HG03432 (cell line): ENCODE measurements around the gene CDK4.
"Not testable (repeated sequence)": the region's sequence is repeated elsewhere in the genome, so short reads cannot be mapped to it uniquely, and the experiment has no call there.

Source experiments
- ATAC-seq: cut with Tn5 transposase; IDR thresholded peaks from one replicate; pipeline ENCODE4 v1.9.1; 2021; ENCODE audit warnings: mild to moderate bottlenecking, moderate library complexity; ENCODE audit not compliant: unreplicated experiment

The CDK4 gene

GRCh38 chr12:57715036-57715748 lies 36.9 kb downstream of the CDK4 start:
- ATAC-seq: not testable (repeated sequence)

GRCh38 chr12:57713209-57713608 lies 38.9 kb downstream of the CDK4 start:
- ATAC-seq: no peak

GRCh38 chr12:57712701-57713100 lies 39.4 kb downstream of the CDK4 start:
- ATAC-seq: no peak

GRCh38 chr12:57708296-57708695 lies 43.8 kb downstream of the CDK4 start:
- ATAC-seq: no peak

- no peak for ATAC-seq
Measured at GRCh38 chr12:57707250-57707649, 44.9 kb downstream of the CDK4 start.

GRCh38 chr12:57700317-57700716 lies 51.8 kb downstream of the CDK4 start:
- ATAC-seq: no peak

GRCh38 chr12:57698414-57698813 lies 53.7 kb downstream of the CDK4 start:
- no peak for ATAC-seq
